AG09319 (cell line): ENCODE data around the gene GEMIN2.
"Not testable (repeated sequence)": the region's sequence is repeated elsewhere in the genome, so short reads cannot be mapped to it uniquely, and the experiment has no call there.

ENCODE experiments used
- DNase-seq: peaks from one replicate; pipeline ENCODE4 v3.0.0-alpha.2; 2010; ENCODE audit warnings: low read depth; ENCODE audit errors: extremely low read depth
- CTCF ChIP-seq: IDR thresholded peaks from 2 replicates; pipeline ENCODE4 v1.5.1; 2011; ENCODE audit warnings: low read depth, mild to moderate bottlenecking, inconsistent platforms, low read length, moderate library complexity

The GEMIN2 gene

DNA sequence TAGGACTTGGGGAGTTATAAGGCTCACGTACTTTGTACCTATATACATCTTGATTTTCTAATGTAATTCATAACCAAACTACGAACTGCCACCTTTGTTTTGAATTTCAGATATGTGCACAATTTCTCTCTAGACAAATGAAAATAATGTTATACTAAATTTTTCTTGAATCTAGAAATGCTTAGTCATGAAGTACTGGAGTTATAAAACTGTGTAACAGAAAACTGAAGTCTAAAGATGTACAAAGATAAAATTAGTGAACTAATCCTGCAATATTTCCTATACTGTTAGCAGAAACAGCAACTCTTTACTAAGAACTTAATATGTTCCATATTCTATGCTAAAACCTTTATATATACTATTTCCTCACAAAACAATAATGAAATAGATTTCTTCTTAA is 26.6 kb upstream of the GEMIN2 start:
- TF ChIP-seq CTCF, result no peak
- no peak for DNase-seq

GRCh38 chr14:39090548-39091111 is 23.5 kb upstream of the GEMIN2 start:
- DNase-seq, result no peak
- no peak for TF ChIP-seq CTCF

GRCh38 chr14:39091716-39092115 is 22.4 kb upstream of the GEMIN2 start:
- no peak for DNase-seq
- TF ChIP-seq CTCF, result no peak

DNA sequence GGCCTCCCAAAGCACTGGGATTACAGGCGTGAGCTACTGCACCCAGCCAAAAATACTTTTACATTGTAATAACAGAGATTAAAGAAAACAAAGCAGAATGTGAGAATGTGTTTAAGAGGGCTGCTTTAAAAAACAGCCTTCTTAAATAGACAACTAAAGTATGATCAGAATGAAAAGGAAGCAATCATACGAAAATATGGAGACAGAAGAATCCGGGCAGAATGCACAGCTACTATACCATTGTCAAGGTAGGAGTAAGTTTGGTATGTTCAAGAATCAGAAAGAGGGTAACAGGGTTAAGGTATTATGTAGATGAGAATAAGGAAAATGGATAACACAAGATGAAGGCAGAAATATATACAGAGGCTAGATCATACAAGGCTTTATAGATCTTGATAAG is 19.6 kb upstream of the GEMIN2 start:
- TF ChIP-seq CTCF, result no peak
- DNase-seq, result no peak

DNA sequence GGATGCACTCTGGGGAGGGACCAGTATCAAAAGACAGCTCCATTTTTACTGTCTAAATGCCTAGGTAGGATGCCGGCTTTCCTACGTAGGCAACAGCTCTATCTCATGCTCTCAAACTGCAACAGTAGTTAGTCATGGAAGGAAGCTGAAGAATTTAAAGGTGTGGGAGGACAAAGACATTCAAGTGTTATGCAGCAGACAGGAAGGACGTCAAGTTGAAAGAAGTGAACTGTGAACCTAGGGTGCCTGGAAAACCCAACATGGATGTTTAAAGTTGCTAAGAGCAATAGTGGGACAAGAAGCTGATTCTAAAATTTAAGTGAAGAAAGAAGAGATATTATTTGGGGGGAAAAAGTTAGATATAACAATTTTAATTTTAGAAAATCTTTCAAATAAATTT is 17.0 kb upstream of the GEMIN2 start:
- no peak for TF ChIP-seq CTCF
- no peak for DNase-seq

- not testable (repeated sequence) for DNase-seq
These were observed 14.9 kb upstream of the GEMIN2 start for GRCh38 chr14:39099215-39099614.

GRCh38 chr14:39099748-39100147 is 14.4 kb upstream of the GEMIN2 start:
- DNase-seq, result no peak
- no peak for TF ChIP-seq CTCF

GRCh38 chr14:39102265-39102968 is 11.7 kb upstream of the GEMIN2 start:
- no peak for TF ChIP-seq CTCF
- no peak for DNase-seq
